Upper lobe of left lung (tissue), 4 donors: ENCODE results near the gene ASTN2.

Experiments
- EP300 ChIP-seq, 4 donors: sonication (generic); formaldehyde crosslinking; IDR thresholded peaks; one replicate each; pipeline ENCODE4 v1.5.1; 2017; ENCODE audit warnings: antibody characterized with exemption in 4 of 4, control low read depth in 2 of 4
- POLR2AphosphoS5 ChIP-seq, 2 donors: sonication (generic); formaldehyde crosslinking; IDR thresholded peaks; one replicate each; pipeline ENCODE4 v1.5.1; 2017; ENCODE audit warnings: antibody characterized with exemption in 2 of 2
- TF ChIP-seq, protein P1 (sequence below), 6 experiments: fragments of 450-650 bp in 4 of 6; fragments of 200-600 bp in 2 of 6; sonication (generic) in 2 of 6; IDR thresholded peaks; one replicate each; pipeline ENCODE4 v1.5.1; 2016 to 2019; ENCODE audit warnings: antibody characterized with exemption in 6 of 6

DNA sequence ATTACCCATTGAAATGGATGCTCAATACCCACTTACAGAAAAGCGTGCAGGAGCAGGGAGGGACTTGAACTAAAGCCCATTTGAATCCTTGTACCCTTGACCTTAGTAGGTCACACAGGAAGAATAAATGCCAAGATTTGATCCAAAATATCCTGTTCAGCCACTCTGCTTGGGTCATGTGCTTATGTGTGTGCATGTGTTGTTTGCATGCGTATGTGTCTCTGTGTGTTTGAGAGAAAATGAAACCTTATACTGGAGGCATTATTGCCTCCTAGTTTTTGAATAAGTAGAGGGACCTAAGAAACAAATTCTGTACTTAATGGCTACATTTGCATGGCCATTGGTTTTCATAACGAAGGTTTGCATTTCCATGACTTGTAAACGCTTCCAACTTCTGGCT, 791.1 kb downstream of the ASTN2 start:
- TF ChIP-seq, protein P1, sequence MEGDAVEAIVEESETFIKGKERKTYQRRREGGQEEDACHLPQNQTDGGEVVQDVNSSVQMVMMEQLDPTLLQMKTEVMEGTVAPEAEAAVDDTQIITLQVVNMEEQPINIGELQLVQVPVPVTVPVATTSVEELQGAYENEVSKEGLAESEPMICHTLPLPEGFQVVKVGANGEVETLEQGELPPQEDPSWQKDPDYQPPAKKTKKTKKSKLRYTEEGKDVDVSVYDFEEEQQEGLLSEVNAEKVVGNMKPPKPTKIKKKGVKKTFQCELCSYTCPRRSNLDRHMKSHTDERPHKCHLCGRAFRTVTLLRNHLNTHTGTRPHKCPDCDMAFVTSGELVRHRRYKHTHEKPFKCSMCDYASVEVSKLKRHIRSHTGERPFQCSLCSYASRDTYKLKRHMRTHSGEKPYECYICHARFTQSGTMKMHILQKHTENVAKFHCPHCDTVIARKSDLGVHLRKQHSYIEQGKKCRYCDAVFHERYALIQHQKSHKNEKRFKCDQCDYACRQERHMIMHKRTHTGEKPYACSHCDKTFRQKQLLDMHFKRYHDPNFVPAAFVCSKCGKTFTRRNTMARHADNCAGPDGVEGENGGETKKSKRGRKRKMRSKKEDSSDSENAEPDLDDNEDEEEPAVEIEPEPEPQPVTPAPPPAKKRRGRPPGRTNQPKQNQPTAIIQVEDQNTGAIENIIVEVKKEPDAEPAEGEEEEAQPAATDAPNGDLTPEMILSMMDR (IDR thresholded peaks at IDR 0.05) = no peak
- TF ChIP-seq EP300 (IDR thresholded peaks at IDR 0.05) (no peak), POLR2AphosphoS5 (IDR thresholded peaks at IDR 0.05) (no peak)
